HG02884 (cell line): ENCODE data around the gene FDXACB1.

Source experiments
- ATAC-seq: cut with Tn5 transposase; IDR thresholded peaks from one replicate; pipeline ENCODE4 v1.9.1; 2021; ENCODE audit warnings: mild to moderate bottlenecking, moderate library complexity; ENCODE audit not compliant: unreplicated experiment

FDXACB1 gene

GRCh38 chr11:111878849-111879636 is at the start of gene FDXACB1, which contains the start of gene CFAP68:
TSS of gene FDXACB1 (minus strand) at chr11:111879165. CDS start at chr11:111879132, 33 bp downstream.
TSS of gene CFAP68 (plus strand) at chr11:111879541. CDS start at chr11:111879561, 20 bp downstream.
- ATAC-seq: peak; percentile 84

GRCh38 chr11:111926505-111927391 is 47.8 kb upstream of the FDXACB1 start:
- ATAC-seq: peak; percentile 90

- ATAC-seq: no peak
Observed at GRCh38 chr11:111925953-111926352, 47.0 kb upstream of the FDXACB1 start.

GRCh38 chr11:111923951-111924350 is 45.0 kb upstream of the FDXACB1 start:
- no peak for ATAC-seq

GRCh38 chr11:111923351-111923788 is 44.4 kb upstream of the FDXACB1 start:
- no peak for ATAC-seq

- ATAC-seq: no peak
Observed at GRCh38 chr11:111922803-111923202, 43.8 kb upstream of the FDXACB1 start.

- no peak for ATAC-seq
Observed at GRCh38 chr11:111921541-111922230, 42.7 kb upstream of the FDXACB1 start.

- no peak for ATAC-seq
Observed at GRCh38 chr11:111920908-111921307, 41.9 kb upstream of the FDXACB1 start.

GRCh38 chr11:111918390-111919256 is 39.7 kb upstream of the FDXACB1 start, which contains the start of gene C11orf52:
TSS of gene C11orf52 (plus strand) at chr11:111918913. CDS start at chr11:111918973, 60 bp downstream.
- ATAC-seq: no peak

GRCh38 chr11:111917788-111918187 is 38.8 kb upstream of the FDXACB1 start:
- ATAC-seq: no peak

GRCh38 chr11:111917312-111917711 is 38.3 kb upstream of the FDXACB1 start:
- ATAC-seq: no peak

GRCh38 chr11:111916768-111917167 is 37.8 kb upstream of the FDXACB1 start:
- ATAC-seq: no peak

- no peak for ATAC-seq
Observed at GRCh38 chr11:111913997-111914396, 35.0 kb upstream of the FDXACB1 start.

- ATAC-seq: no peak
Observed at GRCh38 chr11:111913031-111913861, 34.3 kb upstream of the FDXACB1 start.

- ATAC-seq: no peak
Observed at GRCh38 chr11:111912535-111912934, 33.6 kb upstream of the FDXACB1 start, which contains the start of gene HSPB2. TSS of gene HSPB2 (plus strand) at chr11:111912734. CDS start at chr11:111912830, 96 bp downstream.

GRCh38 chr11:111911563-111912401 is 32.8 kb upstream of the FDXACB1 start, which contains the start of gene CRYAB:
TSS of gene CRYAB (minus strand) at chr11:111911770. CDS start at chr11:111911724, 46 bp downstream.
- ATAC-seq: no peak

- no peak for ATAC-seq
Observed at GRCh38 chr11:111910676-111911562, 32.0 kb upstream of the FDXACB1 start.
